Measurements from ENCODE around the gene KSR1.

DNA sequence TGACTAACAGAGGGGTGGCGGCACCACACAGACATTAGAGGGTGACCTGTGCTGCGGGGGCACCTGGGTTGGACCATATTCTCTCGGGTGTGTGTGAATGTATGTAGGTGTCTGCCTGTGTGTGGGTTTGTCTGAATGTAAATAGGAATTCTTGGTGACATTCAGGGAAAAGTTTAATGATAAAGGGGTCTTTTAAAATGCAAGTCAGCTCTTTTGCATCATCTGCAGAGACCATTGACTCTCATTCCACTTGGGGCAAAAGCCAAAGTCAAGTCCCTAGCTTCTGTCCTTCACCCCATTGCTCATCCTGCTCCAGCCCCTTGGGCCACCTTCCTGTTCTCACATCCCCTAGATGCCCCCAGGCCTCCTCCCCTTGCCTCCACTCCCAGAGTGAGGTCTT lies 23.6 kb downstream of the KSR1 start:
- TF ChIP-seq, protein P1, sequence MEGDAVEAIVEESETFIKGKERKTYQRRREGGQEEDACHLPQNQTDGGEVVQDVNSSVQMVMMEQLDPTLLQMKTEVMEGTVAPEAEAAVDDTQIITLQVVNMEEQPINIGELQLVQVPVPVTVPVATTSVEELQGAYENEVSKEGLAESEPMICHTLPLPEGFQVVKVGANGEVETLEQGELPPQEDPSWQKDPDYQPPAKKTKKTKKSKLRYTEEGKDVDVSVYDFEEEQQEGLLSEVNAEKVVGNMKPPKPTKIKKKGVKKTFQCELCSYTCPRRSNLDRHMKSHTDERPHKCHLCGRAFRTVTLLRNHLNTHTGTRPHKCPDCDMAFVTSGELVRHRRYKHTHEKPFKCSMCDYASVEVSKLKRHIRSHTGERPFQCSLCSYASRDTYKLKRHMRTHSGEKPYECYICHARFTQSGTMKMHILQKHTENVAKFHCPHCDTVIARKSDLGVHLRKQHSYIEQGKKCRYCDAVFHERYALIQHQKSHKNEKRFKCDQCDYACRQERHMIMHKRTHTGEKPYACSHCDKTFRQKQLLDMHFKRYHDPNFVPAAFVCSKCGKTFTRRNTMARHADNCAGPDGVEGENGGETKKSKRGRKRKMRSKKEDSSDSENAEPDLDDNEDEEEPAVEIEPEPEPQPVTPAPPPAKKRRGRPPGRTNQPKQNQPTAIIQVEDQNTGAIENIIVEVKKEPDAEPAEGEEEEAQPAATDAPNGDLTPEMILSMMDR (IDR thresholded peaks at IDR 0.05): no peak
- TF ChIP-seq EP300 (IDR thresholded peaks at IDR 0.05) (no peak), POLR2A (IDR thresholded peaks at IDR 0.05) (no peak), POLR2AphosphoS5 (IDR thresholded peaks at IDR 0.05) (no peak)

Measured in upper lobe of left lung (tissue), 4 donors.